Thoracic aorta (tissue), 2 donors: ENCODE results near the gene ANKMY1. TPM values are rescaled to one million over a fixed set of nuclear protein-coding genes. Genes with fewer than 3 reads are reported as not detected.

Experiments used
- ATAC-seq: fragments of 150-250 bp; one replicate; pipeline ENCODE4 v1.8.0; 2017; ENCODE audit warnings: low read depth; ENCODE audit not compliant: insufficient number of reproducible peaks, low FRiP score
- DNase-seq: peaks from one replicate; pipeline ENCODE4 v3.0.0-alpha.2; 2020; ENCODE audit warnings: low spot score
- H3K27ac ChIP-seq, 2 donors: fragments of 200-600 bp; sonication (generic); 1 replicate in 1 of 2; 2 replicates in 1 of 2; pipeline ENCODE4 v1.5.1; 2016; ENCODE audit warnings: mild to moderate bottlenecking in 2 of 2, moderate library complexity in 2 of 2
- H3K27me3 ChIP-seq: fragments of 200-600 bp; sonication (generic); replicated peaks from 2 replicates; pipeline ENCODE4 v1.6.0; 2016; ENCODE audit warnings: mild to moderate bottlenecking; ENCODE audit not compliant: insufficient read depth
- H3K36me3 ChIP-seq: fragments of 200-600 bp; sonication (generic); one replicate; pipeline ENCODE4 v1.5.1; 2016
- H3K4me1 ChIP-seq, 2 donors: fragments of 200-600 bp; sonication (generic); 1 replicate in 1 of 2; 2 replicates in 1 of 2; pipeline versions ENCODE4 v1.5.1 to v1.6.0; 2016; ENCODE audit warnings: low read depth in 2 of 2, mild to moderate bottlenecking in 1 of 2; ENCODE audit not compliant: control insufficient read depth in 1 of 2
- H3K4me3 ChIP-seq: fragments of 200-600 bp; sonication (generic); 2 replicates; pipeline ENCODE4 v1.5.1; 2016; ENCODE audit warnings: mild to moderate bottlenecking
- H3K9me3 ChIP-seq: fragments of 200-600 bp; sonication (generic); 2 replicates; pipeline ENCODE4 v1.5.1; 2016
- CTCF ChIP-seq: fragments of 200-600 bp; sonication (generic); IDR thresholded peaks from one replicate; pipeline ENCODE4 v1.5.1; 2019; ENCODE audit warnings: antibody characterized with exemption
- total RNA-seq, 2 donors: library from RNA; depleted of rRNA; stranded (reverse); fragments of >200 nt; gene quantifications; one replicate each; pipeline versions ENCODE4 v1.1.0 to v1.2.3, GENCODE V29; 2016

The ANKMY1 gene
- total RNA-seq, 2 donors from 2014 or later: 20.0 to 44.8 TPM

GRCh38 chr2:240482141-240482540, 75.6 kb downstream of the ANKMY1 start:
- ATAC-seq (no peak), DNase-seq (no peak)
- Histone ChIP-seq H3K27me3 (no peaks in the 10 kb centered on the region), H3K4me1 (no peaks in the 10 kb centered on the region), H3K36me3 (no peaks in the 10 kb centered on the region), H3K9me3 (peaks cover 5% of the 10 kb centered on the region), H3K27ac (no peak overlapping the region), H3K4me3 (no peak overlapping the region)
- no peak for TF ChIP-seq CTCF

DNA sequence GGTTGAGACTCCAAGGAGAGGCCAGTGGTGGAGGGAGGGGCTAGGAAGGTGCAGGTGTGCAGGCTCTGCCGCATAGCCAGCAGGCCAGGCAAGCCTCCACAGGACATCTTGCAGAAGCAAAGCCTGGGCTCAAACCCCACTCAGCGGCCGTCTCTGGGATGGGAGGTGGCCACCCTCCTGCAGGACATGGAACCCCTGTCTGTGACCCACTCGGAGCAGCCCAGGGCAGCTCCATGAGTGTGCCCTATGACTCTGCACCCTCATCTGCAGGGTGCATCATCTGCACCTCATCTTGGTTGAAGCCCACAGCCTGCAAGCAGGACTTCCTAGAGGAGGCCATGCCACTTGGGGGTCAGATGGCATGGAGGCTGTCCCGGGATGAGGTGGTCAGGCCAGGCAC, 76.1 kb downstream of the ANKMY1 start:
- no peak for DNase-seq
- no peak for ATAC-seq
- no peak for TF ChIP-seq CTCF
- Histone ChIP-seq H3K4me3 (no peak overlapping the region), H3K27me3 (no peaks in the 10 kb centered on the region), H3K36me3 (no peaks in the 10 kb centered on the region), H3K27ac (no peak overlapping the region), H3K4me1 (no peaks in the 10 kb centered on the region), H3K9me3 (peaks cover 5% of the 10 kb centered on the region)

DNA sequence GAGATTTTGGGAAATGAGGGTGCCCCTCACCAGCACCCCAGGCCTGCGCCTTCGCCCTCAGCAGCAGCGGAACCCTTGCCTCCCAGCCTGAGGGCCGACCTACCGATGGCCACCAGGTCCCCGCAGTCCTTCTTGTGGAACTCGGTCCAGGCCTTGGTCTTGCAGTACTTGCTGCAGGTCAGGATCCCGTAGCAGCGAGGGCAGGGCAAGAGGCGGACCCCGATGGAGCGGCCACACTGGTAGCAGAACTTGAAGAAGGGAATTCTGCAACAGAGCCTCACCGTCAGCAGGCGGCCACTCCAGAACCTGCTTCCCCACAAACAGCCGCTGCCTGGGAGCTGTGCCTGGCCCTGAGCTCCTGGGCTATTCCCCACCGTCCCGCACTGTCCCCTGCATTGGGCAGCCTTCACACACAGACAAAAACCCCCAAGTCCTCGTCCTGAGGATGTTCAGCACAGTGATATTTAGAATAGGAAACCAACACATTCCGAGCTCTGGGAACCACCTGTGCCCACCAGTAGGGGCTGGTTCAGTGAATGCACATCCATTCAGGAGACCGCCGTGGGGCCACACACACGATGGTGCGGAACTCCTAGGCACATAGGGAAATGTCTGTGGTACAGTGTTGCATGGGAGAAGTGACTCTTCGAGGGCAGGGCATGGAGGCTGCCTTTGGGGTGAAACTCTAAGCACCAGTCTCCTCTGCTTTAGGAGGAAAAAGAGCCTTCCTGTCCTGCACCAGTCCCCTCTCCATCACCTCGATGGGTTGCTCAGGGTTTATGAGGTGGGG, 76.8 kb downstream of the ANKMY1 start:
- no peaks in the 10 kb centered on the region for H3K36me3 ChIP-seq
- no peak overlapping the region for H3K27ac ChIP-seq
- no peaks in the 10 kb centered on the region for H3K9me3 ChIP-seq
- ATAC-seq: no peak
- TF ChIP-seq CTCF: no peak
- no peaks in the 10 kb centered on the region for H3K4me1 ChIP-seq
- no peaks in the 10 kb centered on the region for H3K27me3 ChIP-seq
- DNase-seq: no peak
- no peak overlapping the region for H3K4me3 ChIP-seq

DNA sequence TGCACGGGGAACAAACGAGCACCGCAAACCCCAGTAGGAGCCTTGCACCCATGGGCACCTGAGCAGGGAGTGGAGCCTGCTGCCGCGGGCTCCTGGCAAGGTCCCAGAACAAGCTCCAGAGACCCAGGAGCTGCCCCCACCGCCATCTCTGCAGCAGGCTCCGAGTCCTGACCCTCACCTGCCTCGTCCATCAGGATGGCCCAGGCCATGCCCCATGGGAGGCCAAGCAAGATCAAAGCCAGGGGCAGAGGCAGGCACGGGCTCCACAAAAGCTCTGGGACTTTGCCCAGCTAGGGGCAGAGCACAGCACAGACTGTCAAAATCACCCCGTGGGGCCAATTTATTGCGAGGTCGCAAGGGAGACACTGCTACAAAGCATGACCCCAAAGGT, 78.7 kb downstream of the ANKMY1 start:
- TF ChIP-seq CTCF: no peak
- DNase-seq (no peak), ATAC-seq (no peak)
- H3K27me3 ChIP-seq: no peaks in the 10 kb centered on the region
- H3K9me3 ChIP-seq: peaks cover 7% of the 10 kb centered on the region
- no peak overlapping the region for H3K27ac ChIP-seq
- no peaks in the 10 kb centered on the region for H3K36me3 ChIP-seq
- no peak overlapping the region for H3K4me3 ChIP-seq
- H3K4me1 ChIP-seq: no peaks in the 10 kb centered on the region

DNA sequence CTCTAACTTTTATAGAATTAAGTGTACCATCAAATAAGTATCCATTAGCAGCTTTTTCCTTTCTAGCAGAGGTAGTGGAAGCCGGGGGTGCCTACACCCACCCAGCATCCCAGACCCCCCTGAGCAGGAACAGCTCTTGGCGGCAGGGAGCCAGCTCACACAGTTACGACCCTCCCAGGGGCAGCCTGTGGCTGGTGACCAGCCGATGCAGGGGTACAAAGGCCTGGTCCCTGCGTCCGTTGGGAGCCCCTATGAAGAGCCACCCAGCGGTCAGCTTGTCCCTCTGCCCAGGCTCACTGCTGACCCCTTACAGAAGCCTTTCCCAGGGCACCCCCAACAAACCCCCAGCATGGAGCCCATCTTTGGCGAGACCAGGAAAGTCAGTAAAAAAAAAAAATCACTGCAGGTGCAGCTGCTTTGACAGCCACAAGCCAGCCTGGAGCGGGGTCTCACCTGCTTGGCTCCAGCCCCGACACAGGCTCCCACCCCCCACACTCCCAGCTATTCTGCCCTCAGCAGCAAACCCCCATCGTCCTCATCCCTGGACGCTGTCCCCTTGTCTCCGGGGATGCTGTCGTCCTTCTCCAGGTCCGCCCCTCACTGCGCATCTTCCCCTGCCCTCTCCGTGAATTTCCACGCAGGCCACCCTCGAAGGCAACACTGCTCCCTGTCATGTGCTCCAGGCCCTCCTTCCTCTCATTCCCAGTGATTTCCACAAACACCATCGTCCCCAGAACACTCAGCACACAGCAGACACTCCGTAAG, 79.3 kb downstream of the ANKMY1 start:
- ATAC-seq: no peak
- Histone ChIP-seq H3K9me3 (peaks cover 7% of the 10 kb centered on the region), H3K4me3 (no peak overlapping the region), H3K36me3 (no peaks in the 10 kb centered on the region), H3K4me1 (no peaks in the 10 kb centered on the region), H3K27me3 (no peaks in the 10 kb centered on the region), H3K27ac (no peak overlapping the region)
- no peak for DNase-seq
- TF ChIP-seq CTCF: no peak
